ENCODE data around the gene RAP2A.

Gene RAP2A

GRCh38 chr13:97456047-97456446 lies 22.1 kb downstream of the RAP2A start:
- DNase-seq, result no peak

GRCh38 chr13:97459215-97459777 lies 25.3 kb downstream of the RAP2A start:
- no peak for DNase-seq

- DNase-seq, result no peak
Measured at GRCh38 chr13:97460004-97460775, 26.2 kb downstream of the RAP2A start.

- DNase-seq, result no peak
Measured at GRCh38 chr13:97460853-97461252, 26.9 kb downstream of the RAP2A start.

GRCh38 chr13:97464561-97464960 lies 30.6 kb downstream of the RAP2A start:
- no peak for DNase-seq

GRCh38 chr13:97466722-97467121 lies 32.8 kb downstream of the RAP2A start:
- no peak for DNase-seq

GRCh38 chr13:97468331-97468730 lies 34.4 kb downstream of the RAP2A start:
- DNase-seq, result peak; percentile 55

GRCh38 chr13:97471711-97472110 lies 37.7 kb downstream of the RAP2A start:
- no peak for DNase-seq

GRCh38 chr13:97474349-97474980 lies 40.5 kb downstream of the RAP2A start:
- no peak for DNase-seq

GRCh38 chr13:97475011-97475410 lies 41.0 kb downstream of the RAP2A start:
- DNase-seq, result no peak

- no peak for DNase-seq
Measured at GRCh38 chr13:97477844-97478243, 43.9 kb downstream of the RAP2A start.

- no peak for DNase-seq
Measured at GRCh38 chr13:97478247-97478646, 44.3 kb downstream of the RAP2A start.

GRCh38 chr13:97483465-97483864 lies 49.5 kb downstream of the RAP2A start:
- DNase-seq, result no peak

GRCh38 chr13:97484301-97484700 lies 50.3 kb downstream of the RAP2A start:
- no peak for DNase-seq

GRCh38 chr13:97485320-97485719 lies 51.4 kb downstream of the RAP2A start:
- no peak for DNase-seq

GRCh38 chr13:97490702-97491307 lies 56.8 kb downstream of the RAP2A start:
- no peak for DNase-seq

- no peak for DNase-seq
Measured at GRCh38 chr13:97491452-97491851, 57.5 kb downstream of the RAP2A start.

GRCh38 chr13:97492257-97492656 lies 58.3 kb downstream of the RAP2A start:
- DNase-seq, result no peak

GRCh38 chr13:97492684-97493371 lies 58.9 kb downstream of the RAP2A start:
- no peak for DNase-seq

GRCh38 chr13:97493456-97493855 lies 59.5 kb downstream of the RAP2A start:
- no peak for DNase-seq

GRCh38 chr13:97495678-97496077 lies 61.7 kb downstream of the RAP2A start:
- no peak for DNase-seq

- no peak for DNase-seq
Measured at GRCh38 chr13:97496511-97496910, 62.5 kb downstream of the RAP2A start.

GRCh38 chr13:97497400-97497799 lies 63.4 kb downstream of the RAP2A start:
- DNase-seq, result no peak
